Measurements from ENCODE around the gene THEM4. TPM values are rescaled to one million over a fixed set of nuclear protein-coding genes. Genes with fewer than 3 reads are reported as not detected.

THEM4 gene
- total RNA-seq, 2 experiments from 2014 or later, result 29.8 to 31.7 TPM

- no peak for ATAC-seq
- POLR2A ChIA-PET, result interaction anchor here (1.4 kb wide), 1 partner anchor 90 kb away, joined by 3 read pairs; no protein-coding TSS in a partner anchor
- no peak overlapping the region for H3K4me3 Mint-ChIP-seq
- H3K36me3 Mint-ChIP-seq (ENCODE audit: low read depth), result no peaks in the 10 kb centered on the region
- H3K27me3 Mint-ChIP-seq (ENCODE audit: low read depth), result peaks cover 6% of the 10 kb centered on the region
- peak overlapping the region; percentile 73 for H3K27ac Mint-ChIP-seq
- CTCF ChIA-PET, result interaction anchor here (0.8 to 3.9 kb wide), 9 partner anchors 10 to 57 kb away, joined by 3 to 27 read pairs (median 4); no protein-coding TSS in a partner anchor
- DNase-seq, result no peak
- H3K4me1 Mint-ChIP-seq (ENCODE audit: low read depth), result peaks cover 29% of the 10 kb centered on the region
- H3K9me3 Mint-ChIP-seq (ENCODE audit: insufficient read depth), result no peaks in the 10 kb centered on the region
Observed at GRCh38 chr1:151944857-151945575, 35.7 kb upstream of the THEM4 start.

GRCh38 chr1:151944126-151944856 lies 35.0 kb upstream of the THEM4 start:
- H3K4me3 Mint-ChIP-seq, result no peak overlapping the region
- no peak overlapping the region for H3K27ac Mint-ChIP-seq

GRCh38 chr1:151943591-151943990 lies 34.3 kb upstream of the THEM4 start:
- Mint-ChIP-seq H3K27me3 (ENCODE audit: low read depth) (peaks cover 6% of the 10 kb centered on the region), H3K36me3 (ENCODE audit: low read depth) (no peaks in the 10 kb centered on the region), H3K27ac (no peak overlapping the region), H3K9me3 (ENCODE audit: insufficient read depth) (no peaks in the 10 kb centered on the region), H3K4me1 (ENCODE audit: low read depth) (peaks cover 29% of the 10 kb centered on the region), H3K4me3 (no peak overlapping the region)
- ChIA-PET POLR2A (interaction anchor here (0.6 kb wide), 1 partner anchor 72 kb away, joined by 3 read pairs; no protein-coding TSS in a partner anchor), CTCF (interaction anchor here (1.0 to 3.9 kb wide), 5 partner anchors 9 to 58 kb away, joined by 3 to 27 read pairs (median 6); no protein-coding TSS in a partner anchor)
- DNase-seq (no peak), ATAC-seq (no peak)

More at GRCh38 chr1:151944126-151944856, 35.0 kb upstream of the THEM4 start:
- DNase-seq (no peak), ATAC-seq (no peak)
- peaks cover 6% of the 10 kb centered on the region for H3K27me3 Mint-ChIP-seq (ENCODE audit: low read depth)
- ChIA-PET POLR2A (interaction anchor here (1.4 kb wide), 1 partner anchor 91 kb away, joined by 3 read pairs; no protein-coding TSS in a partner anchor), CTCF (interaction anchor here (1.0 to 3.9 kb wide), 6 partner anchors 9 to 57 kb away, joined by 3 to 27 read pairs (median 4); no protein-coding TSS in a partner anchor)
- H3K4me1 Mint-ChIP-seq (ENCODE audit: low read depth), result peaks cover 29% of the 10 kb centered on the region
- no peaks in the 10 kb centered on the region for H3K9me3 Mint-ChIP-seq (ENCODE audit: insufficient read depth)
- H3K36me3 Mint-ChIP-seq (ENCODE audit: low read depth), result no peaks in the 10 kb centered on the region

GRCh38 chr1:151942882-151943281 lies 33.6 kb upstream of the THEM4 start:
- Mint-ChIP-seq H3K4me3 (no peak overlapping the region), H3K4me1 (ENCODE audit: low read depth) (peaks cover 29% of the 10 kb centered on the region), H3K27me3 (ENCODE audit: low read depth) (peaks cover 6% of the 10 kb centered on the region), H3K36me3 (ENCODE audit: low read depth) (no peaks in the 10 kb centered on the region), H3K27ac (no peak overlapping the region), H3K9me3 (ENCODE audit: insufficient read depth) (no peaks in the 10 kb centered on the region)
- no peak for DNase-seq
- POLR2A ChIA-PET, result interaction anchor here (0.6 kb wide), 1 partner anchor 72 kb away, joined by 3 read pairs; no protein-coding TSS in a partner anchor
- ATAC-seq, result no peak
- CTCF ChIA-PET, result interaction anchor here (1.2 to 2.1 kb wide), 2 partner anchors 10 to 58 kb away, joined by 6 to 9 read pairs; no protein-coding TSS in a partner anchor

- ChIA-PET POLR2A (no interaction called here), CTCF (interaction anchor here (1.1 to 13.2 kb wide), 7 partner anchors 8 to 61 kb away, joined by 3 to 256 read pairs (median 6); no protein-coding TSS in a partner anchor)
- Mint-ChIP-seq H3K27me3 (ENCODE audit: low read depth) (peaks cover 6% of the 10 kb centered on the region), H3K9me3 (ENCODE audit: insufficient read depth) (no peaks in the 10 kb centered on the region), H3K27ac (no peak overlapping the region), H3K4me3 (no peak overlapping the region), H3K4me1 (ENCODE audit: low read depth) (peaks cover 14% of the 10 kb centered on the region), H3K36me3 (ENCODE audit: low read depth) (no peaks in the 10 kb centered on the region)
- ATAC-seq (no peak), DNase-seq (no peak)
Observed at GRCh38 chr1:151940541-151940940, 31.2 kb upstream of the THEM4 start.

GRCh38 chr1:151939779-151940178 lies 30.5 kb upstream of the THEM4 start:
- ATAC-seq, result no peak
- Mint-ChIP-seq H3K4me1 (ENCODE audit: low read depth) (peaks cover 6% of the 10 kb centered on the region), H3K4me3 (no peak overlapping the region), H3K9me3 (ENCODE audit: insufficient read depth) (no peaks in the 10 kb centered on the region), H3K27me3 (ENCODE audit: low read depth) (peaks cover 13% of the 10 kb centered on the region), H3K27ac (no peak overlapping the region), H3K36me3 (ENCODE audit: low read depth) (no peaks in the 10 kb centered on the region)
- no peak for DNase-seq
- POLR2A ChIA-PET, result interaction anchor here (0.7 kb wide), 1 partner anchor 129 kb away, joined by 3 read pairs; no protein-coding TSS in a partner anchor
- CTCF ChIA-PET, result interaction anchor here (1.5 to 13.2 kb wide), 4 partner anchors 9 to 94 kb away, joined by 5 to 256 read pairs (median 12); no protein-coding TSS in a partner anchor

GRCh38 chr1:151939141-151939540 lies 29.8 kb upstream of the THEM4 start:
- Mint-ChIP-seq H3K36me3 (ENCODE audit: low read depth) (no peaks in the 10 kb centered on the region), H3K4me3 (no peak overlapping the region), H3K9me3 (ENCODE audit: insufficient read depth) (no peaks in the 10 kb centered on the region), H3K27ac (no peak overlapping the region), H3K4me1 (ENCODE audit: low read depth) (peaks cover 6% of the 10 kb centered on the region), H3K27me3 (ENCODE audit: low read depth) (peaks cover 12% of the 10 kb centered on the region)
- DNase-seq (no peak), ATAC-seq (no peak)
- POLR2A ChIA-PET, result interaction anchor here (0.7 kb wide), 1 partner anchor 128 kb away, joined by 3 read pairs; no protein-coding TSS in a partner anchor
- CTCF ChIA-PET, result interaction anchor here (1.2 to 13.2 kb wide), 5 partner anchors 9 to 95 kb away, joined by 3 to 256 read pairs (median 7); no protein-coding TSS in a partner anchor

GRCh38 chr1:151936653-151937052 lies 27.3 kb upstream of the THEM4 start:
- H3K36me3 Mint-ChIP-seq (ENCODE audit: low read depth), result no peaks in the 10 kb centered on the region
- no peaks in the 10 kb centered on the region for H3K9me3 Mint-ChIP-seq (ENCODE audit: insufficient read depth)
- no peak for DNase-seq
- H3K27me3 Mint-ChIP-seq (ENCODE audit: low read depth), result peaks cover 12% of the 10 kb centered on the region
- H3K27ac Mint-ChIP-seq, result no peak overlapping the region
- no peak overlapping the region for H3K4me3 Mint-ChIP-seq
- ATAC-seq, result no peak
- POLR2A ChIA-PET, result no interaction called here
- peaks cover 2% of the 10 kb centered on the region for H3K4me1 Mint-ChIP-seq (ENCODE audit: low read depth)
- CTCF ChIA-PET, result interaction anchor here (0.8 to 13.2 kb wide), 12 partner anchors 9 to 249 kb away, joined by 3 to 256 read pairs (median 4); no protein-coding TSS in a partner anchor

- no peak for ATAC-seq
- peaks cover 2% of the 10 kb centered on the region for H3K4me1 Mint-ChIP-seq (ENCODE audit: low read depth)
Observed at GRCh38 chr1:151935894-151936602, 26.7 kb upstream of the THEM4 start.

GRCh38 chr1:151935154-151935553 lies 25.8 kb upstream of the THEM4 start:
- ChIA-PET POLR2A (interaction anchor here (1.0 kb wide), 1 partner anchor 100 kb away, joined by 3 read pairs; no protein-coding TSS in a partner anchor), CTCF (interaction anchor here (0.6 to 13.2 kb wide), 16 partner anchors 9 to 250 kb away, joined by 3 to 256 read pairs (median 8); partner anchors contain the start of gene THEM4)
- Mint-ChIP-seq H3K27me3 (ENCODE audit: low read depth) (peaks cover 17% of the 10 kb centered on the region), H3K36me3 (ENCODE audit: low read depth) (no peaks in the 10 kb centered on the region), H3K9me3 (ENCODE audit: insufficient read depth) (no peaks in the 10 kb centered on the region), H3K27ac (no peak overlapping the region), H3K4me3 (no peak overlapping the region), H3K4me1 (ENCODE audit: low read depth) (peaks cover 2% of the 10 kb centered on the region)
- DNase-seq, result no peak
- no peak for ATAC-seq

More at GRCh38 chr1:151935894-151936602, 26.7 kb upstream of the THEM4 start:
- peaks cover 13% of the 10 kb centered on the region for H3K27me3 Mint-ChIP-seq (ENCODE audit: low read depth)
- no peak overlapping the region for H3K4me3 Mint-ChIP-seq
- no peaks in the 10 kb centered on the region for H3K36me3 Mint-ChIP-seq (ENCODE audit: low read depth)
- no peaks in the 10 kb centered on the region for H3K9me3 Mint-ChIP-seq (ENCODE audit: insufficient read depth)
- CTCF ChIA-PET, result interaction anchor here (0.6 to 13.2 kb wide), 19 partner anchors 9 to 249 kb away, joined by 3 to 256 read pairs (median 3); partner anchors contain the start of gene THEM4
- H3K27ac Mint-ChIP-seq, result no peak overlapping the region
- no peak for DNase-seq
- POLR2A ChIA-PET, result interaction anchor here (1.0 kb wide), 1 partner anchor 99 kb away, joined by 3 read pairs; no protein-coding TSS in a partner anchor
